NAMALWA (cell line): ENCODE measurements around the gene C10orf88.
"Not testable (repeated sequence)": the region's sequence is repeated elsewhere in the genome, so short reads cannot be mapped to it uniquely, and the experiment has no call there.

ENCODE experiments used
- DNase-seq: peaks from one replicate; pipeline ENCODE4 v3.0.0-alpha.2; 2015; ENCODE audit warnings: low spot score

Gene C10orf88

GRCh38 chr10:122957474-122957873, 3.4 kb upstream of the C10orf88 start:
- no peak for DNase-seq

DNA sequence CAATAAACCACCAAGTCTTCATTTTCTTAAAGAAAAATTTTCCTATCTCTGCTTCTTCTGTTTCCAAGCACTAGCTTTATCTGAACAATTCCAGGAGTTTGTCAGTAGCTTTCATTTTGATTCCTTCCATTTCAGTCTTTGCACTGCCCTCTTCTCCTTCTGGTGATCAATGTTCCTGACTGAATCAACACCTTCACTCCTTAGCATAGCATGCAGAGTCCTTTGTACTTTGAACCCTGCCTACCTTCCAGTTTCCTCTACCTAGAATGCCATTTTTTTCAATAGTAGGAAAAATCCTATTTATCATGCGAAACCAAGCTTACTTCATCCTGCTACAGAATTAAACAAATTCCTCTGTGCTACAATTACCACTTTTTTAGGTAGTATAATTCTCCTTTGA, 1.9 kb upstream of the C10orf88 start:
- DNase-seq: no peak

DNA sequence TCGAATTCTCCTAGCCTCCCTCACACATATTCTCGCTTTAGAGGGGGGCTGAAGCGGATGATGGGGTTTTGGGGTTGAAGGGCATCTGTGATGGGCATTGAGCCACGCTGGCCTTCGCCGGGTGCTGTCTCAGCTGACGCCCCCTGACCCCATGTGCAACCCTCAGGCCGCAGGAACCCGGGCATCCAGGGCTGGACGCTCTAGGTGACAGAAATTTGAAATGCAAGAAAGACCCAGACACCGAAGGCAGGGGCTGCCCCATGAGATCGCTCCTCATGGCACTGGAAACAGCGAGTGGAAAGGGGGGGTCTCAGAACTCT, 664 bp upstream of the C10orf88 start:
- DNase-seq: peak; percentile 7

GRCh38 chr10:122949296-122949695, 4.7 kb downstream of the C10orf88 start:
- DNase-seq: no peak

DNA sequence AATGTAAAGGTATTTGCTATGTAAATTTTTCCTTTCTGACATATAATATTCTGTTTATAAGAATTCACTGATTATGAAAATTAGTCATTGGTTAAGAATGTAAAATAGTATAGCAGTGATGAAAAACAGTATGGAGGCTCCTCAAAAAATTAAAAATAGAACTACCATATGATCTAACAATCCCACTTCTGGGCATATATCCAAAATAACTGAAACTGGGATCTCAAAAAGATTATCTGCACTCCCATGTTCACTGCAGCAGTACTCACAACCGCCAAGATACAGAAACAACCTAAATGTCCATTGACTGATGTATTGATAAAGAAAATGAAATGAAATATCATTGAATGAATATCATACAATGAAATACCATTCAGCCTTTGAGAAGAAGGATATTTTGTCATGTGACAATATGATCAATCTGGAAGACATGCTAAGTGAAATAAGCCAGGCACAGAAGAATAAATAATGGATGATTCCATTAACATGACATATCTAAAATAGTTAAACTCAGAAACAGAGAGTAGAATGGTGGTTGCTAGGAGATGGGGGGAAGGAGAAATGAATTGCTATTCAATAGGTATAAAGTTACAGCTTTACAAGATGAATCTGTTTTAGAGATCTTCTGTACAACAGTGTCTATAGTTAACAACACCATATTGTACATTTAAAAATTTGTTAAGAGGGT, 14.0 kb downstream of the C10orf88 start:
- no peak for DNase-seq

- no peak for DNase-seq
These were observed 14.7 kb downstream of the C10orf88 start for GRCh38 chr10:122939133-122939855.

DNA sequence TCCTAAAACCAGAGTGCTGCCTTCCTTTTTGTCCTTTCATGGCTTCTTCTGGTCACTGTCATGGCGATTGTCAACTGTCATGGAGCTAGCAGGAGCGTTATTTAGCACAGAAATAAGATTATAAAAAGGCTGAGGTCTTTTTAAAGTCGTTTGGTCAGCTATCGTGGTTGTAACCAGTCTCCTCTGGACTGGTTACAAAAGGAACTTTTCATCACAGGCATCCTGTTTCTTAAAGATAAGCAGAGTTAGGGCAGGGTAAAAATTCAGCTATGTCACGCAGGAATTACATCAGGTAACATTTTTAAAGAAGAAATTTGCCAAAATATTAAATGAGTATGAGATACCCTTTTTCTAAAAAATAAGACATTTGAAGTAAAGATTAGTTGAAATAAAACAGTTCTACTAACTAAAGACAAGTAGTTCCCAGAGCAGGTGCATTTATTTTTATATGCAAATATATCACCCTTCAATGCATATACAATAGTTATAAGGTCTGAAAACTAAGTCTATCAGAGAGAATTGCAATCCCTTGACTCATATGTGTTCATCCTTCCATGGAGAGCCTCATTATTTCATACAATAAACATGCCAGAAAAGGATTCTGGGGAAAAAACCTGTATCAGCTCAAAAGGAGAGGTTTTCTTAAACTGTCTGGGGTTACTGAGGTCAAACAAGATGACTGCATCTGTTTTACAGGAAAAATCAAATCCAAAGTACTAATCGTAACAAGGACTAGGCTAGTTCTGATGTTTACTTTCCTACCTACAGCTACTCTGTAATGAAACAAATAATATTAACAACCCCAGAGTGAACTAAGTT, 22.7 kb downstream of the C10orf88 start:
- no peak for DNase-seq

GRCh38 chr10:122930140-122930539, 23.9 kb downstream of the C10orf88 start:
- DNase-seq: no peak

DNA sequence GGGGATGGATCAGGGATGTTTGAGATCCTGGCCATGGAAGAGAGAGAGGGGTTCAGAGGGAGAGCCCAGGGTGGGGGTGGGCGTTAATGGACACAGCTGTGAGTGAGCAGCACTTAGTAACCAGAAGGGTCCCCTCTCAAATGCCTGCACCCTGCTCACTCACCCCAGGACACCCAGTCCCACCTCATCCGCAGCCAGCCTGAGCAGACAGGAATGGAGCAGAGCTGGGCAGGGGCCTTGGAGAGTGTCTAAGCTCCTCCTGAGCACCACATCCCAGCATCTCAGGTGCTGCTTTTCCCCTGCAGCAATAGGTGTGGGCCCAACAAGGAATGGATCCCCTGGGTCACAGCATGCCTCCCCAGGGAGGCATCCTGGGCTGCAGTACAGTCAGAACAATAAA, 38.3 kb downstream of the C10orf88 start:
- DNase-seq: no peak

GRCh38 chr10:122911889-122912484, 42.0 kb downstream of the C10orf88 start:
- DNase-seq: peak; percentile 47

- DNase-seq: no peak
These were observed 43.7 kb downstream of the C10orf88 start, which contains the start of gene FAM24A for GRCh38 chr10:122910310-122910709. Gene FAM24A (plus strand): TSS chr10:122910610. CDS start chr10:122911635, 1,025 bp downstream.

DNA sequence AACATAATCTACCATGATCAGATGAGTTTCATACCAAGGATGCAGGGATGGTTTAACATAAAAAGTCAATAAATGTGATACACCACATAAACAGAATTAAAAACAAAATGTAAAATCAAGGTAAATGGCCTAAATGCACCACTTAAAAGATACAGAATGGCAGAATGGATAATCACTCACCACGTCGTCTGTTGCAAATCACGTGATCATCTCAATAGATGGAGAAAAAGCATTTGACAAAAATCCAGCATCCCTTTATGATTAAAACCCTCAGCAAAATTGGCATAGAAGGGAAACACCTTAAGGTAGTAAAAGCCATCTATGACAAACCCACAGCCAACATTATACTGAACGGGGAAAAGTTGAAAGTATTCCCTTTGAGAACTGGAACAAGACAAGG, 50.2 kb downstream of the C10orf88 start:
- not testable (repeated sequence) for DNase-seq

GRCh38 chr10:122894261-122894944, 59.6 kb downstream of the C10orf88 start:
- DNase-seq: no peak

- no peak for DNase-seq
These were observed 69.9 kb downstream of the C10orf88 start for GRCh38 chr10:122884166-122884565.

DNA sequence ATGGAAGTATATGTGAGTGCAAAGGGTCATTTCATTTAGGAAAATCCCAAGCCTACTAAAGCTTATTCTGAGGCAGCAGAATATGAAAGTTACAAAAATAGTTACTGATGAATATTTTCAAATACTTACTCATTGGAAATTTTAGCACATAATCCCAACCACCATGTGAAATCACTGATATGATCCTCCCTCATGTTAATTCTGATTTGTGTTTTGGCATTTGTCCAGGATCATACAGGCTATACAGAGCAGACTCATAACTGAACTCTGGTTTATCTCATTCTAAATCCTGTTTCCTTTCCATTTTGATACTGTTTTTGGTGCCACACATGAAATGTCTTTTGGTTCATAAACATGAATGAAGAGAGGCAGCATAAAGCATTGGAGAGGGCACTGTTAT, 71.3 kb downstream of the C10orf88 start:
- DNase-seq: no peak
